NT2/D1 (cell line): ENCODE results near the gene TIPIN.

Experiments
- DNase-seq: peaks from one replicate; pipeline ENCODE4 v3.0.0-alpha.2; 2011; ENCODE audit warnings: low read depth, low spot score
- H3K27me3 ChIP-seq: 2 replicates; pipeline ENCODE4 v1.6.0; 2011; ENCODE audit warnings: mild to moderate bottlenecking; ENCODE audit not compliant: insufficient read length, insufficient read depth
- H3K36me3 ChIP-seq: 2 replicates; pipeline ENCODE4 v1.6.1; 2011; ENCODE audit warnings: mild to moderate bottlenecking, low read length, mixed read lengths; ENCODE audit not compliant: insufficient read depth, insufficient read length
- H3K4me1 ChIP-seq: 2 replicates; pipeline ENCODE4 v1.5.1; 2011; ENCODE audit not compliant: insufficient read depth, insufficient read length
- H3K4me3 ChIP-seq: 2 replicates; pipeline ENCODE4 v1.5.1; 2011; ENCODE audit warnings: low read depth; ENCODE audit not compliant: insufficient read length
- H3K9ac ChIP-seq: 2 replicates; pipeline ENCODE4 v1.6.0; 2011; ENCODE audit warnings: low read depth; ENCODE audit not compliant: insufficient read length
- H3K9me3 ChIP-seq: 2 replicates; pipeline ENCODE4 v1.5.1; 2011; ENCODE audit warnings: mild to moderate bottlenecking, low read length; ENCODE audit not compliant: insufficient read depth
- SUZ12 ChIP-seq: IDR thresholded peaks from 2 replicates; pipeline ENCODE4 v1.6.1; 2011; ENCODE audit not compliant: insufficient read length, insufficient read depth; ENCODE audit errors: extremely low read depth
- YY1 ChIP-seq: IDR thresholded peaks from 2 replicates; pipeline ENCODE4 v1.6.1; 2011; ENCODE audit not compliant: insufficient read length, insufficient read depth
- ZNF274 ChIP-seq: IDR thresholded peaks from 2 replicates; pipeline ENCODE4 v1.6.1; 2011; ENCODE audit warnings: mild to moderate bottlenecking, low read depth, low read length

TIPIN gene

DNA sequence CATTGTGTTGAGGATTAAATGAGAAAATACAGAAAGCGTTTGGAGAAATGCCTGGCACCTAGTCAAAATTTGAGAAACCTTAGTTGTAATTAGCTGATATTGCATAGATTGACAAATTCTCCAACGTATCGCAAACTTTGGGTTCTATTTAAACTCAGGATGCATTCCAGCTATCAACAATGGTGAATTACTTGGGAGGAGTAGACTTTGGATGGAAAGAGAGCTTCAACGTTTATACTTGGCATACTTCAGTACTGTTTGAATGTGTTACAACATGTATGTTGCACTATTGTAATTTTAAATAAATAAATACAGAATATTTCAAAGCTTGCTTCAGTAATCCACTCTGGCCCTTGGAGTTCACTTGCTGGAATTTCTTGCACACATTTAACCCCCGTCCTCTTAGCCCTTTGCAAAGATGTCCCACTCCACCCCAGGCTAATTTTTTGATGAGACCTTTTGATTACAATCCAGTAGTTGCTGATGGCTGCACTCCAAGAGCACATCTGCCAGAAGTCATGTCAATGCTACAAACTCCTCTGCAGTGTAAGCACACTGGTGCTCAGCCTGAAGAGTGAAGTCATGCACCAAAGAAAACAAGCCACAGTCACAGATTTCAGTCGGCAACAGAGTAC is 67.8 kb downstream of the TIPIN start:
- Histone ChIP-seq H3K4me1 (no peaks in the 10 kb centered on the region), H3K9me3 (no peaks in the 10 kb centered on the region), H3K9ac (no peak overlapping the region), H3K4me3 (no peak overlapping the region), H3K27me3 (peaks cover 3% of the 10 kb centered on the region), H3K36me3 (no peaks in the 10 kb centered on the region)
- TF ChIP-seq YY1 (no peak), ZNF274 (no peak), SUZ12 (no peak)
- DNase-seq, result no peak

DNA sequence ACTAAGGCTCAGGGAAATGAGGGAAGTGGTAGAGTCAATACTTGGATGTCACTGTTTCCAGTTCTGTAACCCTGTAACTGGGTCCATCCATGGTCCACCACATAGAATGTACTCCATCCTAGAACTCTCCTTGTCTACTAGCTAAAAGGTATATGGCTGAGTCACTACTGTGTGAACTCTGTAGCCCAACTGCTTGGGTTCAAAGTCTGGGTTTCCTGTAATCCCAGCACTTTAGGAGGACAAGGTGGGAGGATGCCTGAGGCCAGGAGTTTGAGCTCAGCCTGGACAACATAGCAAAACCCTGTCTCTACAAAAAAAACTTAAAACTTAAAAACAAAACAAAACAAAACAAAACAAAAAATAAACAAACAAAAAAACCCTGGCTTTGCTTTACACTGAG is 68.4 kb downstream of the TIPIN start:
- TF ChIP-seq SUZ12 (no peak), YY1 (no peak), ZNF274 (no peak)
- peaks cover 3% of the 10 kb centered on the region for H3K27me3 ChIP-seq
- H3K4me3 ChIP-seq, result no peak overlapping the region
- no peak for DNase-seq
- no peak overlapping the region for H3K9ac ChIP-seq
- H3K4me1 ChIP-seq, result no peaks in the 10 kb centered on the region
- no peaks in the 10 kb centered on the region for H3K36me3 ChIP-seq
- H3K9me3 ChIP-seq, result no peaks in the 10 kb centered on the region

DNA sequence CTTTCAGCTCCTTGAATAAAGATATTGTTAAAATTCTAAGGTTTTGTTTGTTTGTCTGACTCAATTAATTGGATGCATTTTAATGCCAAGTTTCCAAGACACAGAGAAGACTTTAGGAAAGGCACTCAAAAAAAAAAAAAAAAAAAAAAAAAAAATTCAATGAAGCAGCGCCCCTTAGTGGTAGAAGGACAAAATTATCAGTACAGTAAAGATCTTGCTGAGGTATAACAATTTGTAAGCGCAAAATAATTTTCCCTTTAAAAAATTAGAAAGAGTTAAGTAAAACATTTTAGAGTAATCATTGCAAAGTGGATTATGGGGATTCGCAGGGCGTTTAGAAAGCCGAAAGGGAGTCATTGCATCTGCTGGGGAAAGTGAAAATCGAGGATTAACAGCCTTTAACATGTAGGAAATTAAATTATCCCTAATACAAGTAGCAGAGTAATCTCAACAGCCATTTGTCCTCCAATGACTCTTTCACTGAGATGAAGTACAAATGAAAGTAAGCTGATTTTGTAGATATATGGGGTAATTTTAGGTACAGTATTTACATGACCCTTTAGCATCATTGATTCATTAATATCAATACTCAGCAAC is 68.9 kb downstream of the TIPIN start:
- Histone ChIP-seq H3K9me3 (no peaks in the 10 kb centered on the region), H3K27me3 (peaks cover 3% of the 10 kb centered on the region), H3K4me3 (no peak overlapping the region), H3K36me3 (no peaks in the 10 kb centered on the region), H3K4me1 (no peaks in the 10 kb centered on the region), H3K9ac (no peak overlapping the region)
- TF ChIP-seq SUZ12 (no peak), YY1 (no peak), ZNF274 (no peak)
- no peak for DNase-seq
